Psoas muscle (tissue), 8 donors: ENCODE results near the gene ADCY4. TPM values are rescaled to one million over a fixed set of nuclear protein-coding genes. Genes with fewer than 3 reads are reported as not detected.

Source experiments
- ATAC-seq, 4 donors: fragments of 200-7000 bp; cut with Tn5 transposase; one replicate each; pipeline ENCODE4 v1.9.1; 2020; ENCODE audit warnings: moderate library complexity in 3 of 4, mild to moderate bottlenecking in 2 of 4
- DNase-seq, 2 donors: peaks; one replicate each; pipeline ENCODE4 v3.0.0-alpha.2; 2020
- H3K27ac ChIP-seq: fragments of 200-600 bp; one replicate; pipeline ENCODE4 v1.8.0; 2022
- H3K27me3 ChIP-seq, 3 donors: fragments of 200-600 bp in 1 of 3; one replicate each; pipeline versions ENCODE4 v1.6.1 to v1.8.0; 2013 to 2022; ENCODE audit warnings: low read length in 2 of 3, mild to moderate bottlenecking in 2 of 3, moderate library complexity in 1 of 3; ENCODE audit not compliant: insufficient read depth in 3 of 3
- H3K36me3 ChIP-seq, 2 donors: fragments of 200-600 bp in 1 of 2; one replicate each; pipeline versions ENCODE4 v1.6.1 to v1.8.0; 2013 to 2022; ENCODE audit warnings: low read depth in 1 of 2, mild to moderate bottlenecking in 1 of 2, moderate library complexity in 1 of 2; ENCODE audit not compliant: insufficient read depth in 1 of 2
- H3K4me1 ChIP-seq: fragments of 200-600 bp; one replicate; pipeline ENCODE4 v1.8.0; 2022
- H3K4me3 ChIP-seq: fragments of 200-600 bp; one replicate; pipeline ENCODE4 v1.8.0; 2022; ENCODE audit warnings: mild to moderate bottlenecking
- H3K9me3 ChIP-seq: fragments of 200-600 bp; one replicate; pipeline ENCODE4 v1.8.0; 2022
- WGBS, 3 donors: extraction: QIAGEN DNeasy Blood & Tissue Kit; methylation state at CpG; one replicate each; pipeline versions ENCODE4 v1.1.6 to v1.1.7; 2013; 5-methylcytosine and 5-hydroxymethylcytosine counted together
- intact Hi-C, 2 donors: fragments of 100-400 bp; cut with DNase I; formaldehyde crosslinking; loops; one replicate each; pipeline versions ENCODE4 v1.11.0 to v1.14.2; 2022
- polyA plus RNA-seq, 3 donors: library from polyadenylated mRNA; stranded (reverse); fragments of 200-250 nt; gene quantifications; one replicate each; pipeline ENCODE4 v1.2.3, GENCODE V29; 2013
- total RNA-seq, 4 donors: library from RNA; stranded (reverse); fragmentation: NEBNext Ultra II Directional in 2 of 4; extraction: Animal tissue kit (Norgen Biotek cat#: 25700) in 2 of 4; gene quantifications; one replicate each; pipeline versions ENCODE4 v1.2.1 to v1.2.4, GENCODE V29; 2021 to 2023
- TF ChIP-seq, protein P1 (sequence below): fragments of 200-600 bp; IDR thresholded peaks from one replicate; pipeline ENCODE4 v1.8.0; 2022; ENCODE audit warnings: antibody characterized with exemption
- donor health status: healthy with polysubstance abuse.
- donor health status: DM: no; HTN: no; CAD: no; lungs with moderate emphysema.
- donor health status: Bipolar disorder and iron deficiency.
- donor health status: healthy.
- donor health status: DM: yes; HTN: yes; CAD: no.
- donor health status: DM: no; HTN: no; CAD: no.
- donor health status: DM: no; HTN: no; CAD: no.
- donor health status: DM: yes; HTN: yes; CAD: no.

ADCY4 gene
- total and polyA plus RNA-seq, 7 donors: 7.0 to 13.9 (median 10.4) TPM

DNA sequence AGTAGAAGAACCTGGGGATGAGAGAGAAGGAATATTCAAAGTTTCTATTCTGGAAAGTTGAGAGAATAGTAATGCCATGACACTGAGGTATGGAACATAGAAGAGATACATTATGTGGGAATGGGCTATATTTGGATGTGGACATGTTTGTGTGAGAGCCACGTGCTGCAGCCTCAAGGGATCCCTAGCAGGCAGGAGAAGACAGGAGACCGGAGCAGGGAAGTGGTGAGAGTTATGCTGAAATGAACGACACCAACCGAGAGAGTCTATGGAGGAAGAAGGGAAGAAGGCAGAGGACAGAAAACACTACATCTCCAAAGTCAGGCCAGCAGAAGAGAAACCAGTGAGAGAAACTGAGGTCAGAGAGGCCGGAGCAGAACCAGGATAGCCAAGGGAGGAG lies 14.9 kb upstream of the ADCY4 start:
- H3K27ac ChIP-seq: no peak overlapping the region
- WGBS, 3 donors: 52 to 66% (median 66%) methylated on average over 5 of the region's 5 CpGs

DNA sequence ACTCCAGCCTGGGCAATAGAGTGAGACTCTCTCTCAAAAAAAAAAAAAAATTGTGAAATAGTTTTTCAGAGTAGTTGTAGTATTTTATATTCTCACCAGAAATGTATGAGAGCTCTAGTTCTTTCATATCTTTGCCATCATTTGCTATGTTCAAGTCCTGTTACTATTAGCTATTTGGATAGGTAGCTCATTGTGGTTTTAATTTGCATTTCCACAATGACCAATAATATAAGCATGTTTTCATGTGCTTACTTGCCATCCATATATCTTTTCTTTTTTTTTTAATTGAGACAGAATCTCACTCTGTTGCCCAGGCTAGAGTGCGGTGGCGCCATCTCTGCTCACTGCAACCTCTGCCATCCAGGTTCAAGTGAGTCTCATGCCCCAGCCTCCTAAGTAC lies 13.3 kb upstream of the ADCY4 start:
- peaks cover 0 to 51% (median 0%) of the 10 kb centered on the region in 3 donors for H3K27me3 ChIP-seq
- TF ChIP-seq, protein P1, sequence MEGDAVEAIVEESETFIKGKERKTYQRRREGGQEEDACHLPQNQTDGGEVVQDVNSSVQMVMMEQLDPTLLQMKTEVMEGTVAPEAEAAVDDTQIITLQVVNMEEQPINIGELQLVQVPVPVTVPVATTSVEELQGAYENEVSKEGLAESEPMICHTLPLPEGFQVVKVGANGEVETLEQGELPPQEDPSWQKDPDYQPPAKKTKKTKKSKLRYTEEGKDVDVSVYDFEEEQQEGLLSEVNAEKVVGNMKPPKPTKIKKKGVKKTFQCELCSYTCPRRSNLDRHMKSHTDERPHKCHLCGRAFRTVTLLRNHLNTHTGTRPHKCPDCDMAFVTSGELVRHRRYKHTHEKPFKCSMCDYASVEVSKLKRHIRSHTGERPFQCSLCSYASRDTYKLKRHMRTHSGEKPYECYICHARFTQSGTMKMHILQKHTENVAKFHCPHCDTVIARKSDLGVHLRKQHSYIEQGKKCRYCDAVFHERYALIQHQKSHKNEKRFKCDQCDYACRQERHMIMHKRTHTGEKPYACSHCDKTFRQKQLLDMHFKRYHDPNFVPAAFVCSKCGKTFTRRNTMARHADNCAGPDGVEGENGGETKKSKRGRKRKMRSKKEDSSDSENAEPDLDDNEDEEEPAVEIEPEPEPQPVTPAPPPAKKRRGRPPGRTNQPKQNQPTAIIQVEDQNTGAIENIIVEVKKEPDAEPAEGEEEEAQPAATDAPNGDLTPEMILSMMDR: no peak

More for the DNA sequence above, 14.9 kb upstream of the ADCY4 start:
- TF ChIP-seq, protein P1: no peak
- no peak for DNase-seq
- Histone ChIP-seq H3K4me3 (no peak overlapping the region), H3K4me1 (no peaks in the 10 kb centered on the region), H3K36me3 (no peaks in the 10 kb centered on the region), H3K27me3 (peaks cover 0 to 46% (median 0%) of the 10 kb centered on the region in 3 donors), H3K9me3 (no peaks in the 10 kb centered on the region)
- ATAC-seq: no peak
- intact Hi-C loops: no loop called here

DNA sequence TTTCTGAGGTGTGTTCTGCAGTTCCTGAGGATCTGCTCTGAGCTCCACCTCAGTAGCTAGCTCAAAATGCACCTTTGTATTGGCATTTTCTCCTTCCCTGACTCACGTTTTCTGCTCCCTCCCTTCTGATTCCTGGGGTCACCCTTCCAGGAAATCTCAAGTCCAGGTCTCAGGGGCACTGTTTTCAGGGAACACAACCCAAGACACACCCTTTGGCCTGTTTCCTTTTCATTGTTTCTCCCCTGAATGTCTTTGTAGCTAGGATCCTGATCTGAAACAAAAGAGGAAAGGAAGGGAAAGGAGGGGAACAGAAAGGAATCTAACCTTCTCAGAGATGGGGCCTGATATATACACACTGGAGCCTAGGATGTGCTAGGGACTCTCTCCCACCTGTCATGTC lies 12.3 kb upstream of the ADCY4 start:
- H3K9me3 ChIP-seq: no peaks in the 10 kb centered on the region
- intact Hi-C loops: no loop called here
- H3K4me1 ChIP-seq: no peaks in the 10 kb centered on the region
- DNase-seq (no peak), ATAC-seq (no peak)
- WGBS, 3 donors: 23 to 46% (median 43%) methylated on average over 1 of the region's 1 CpG
- H3K27me3 ChIP-seq: peaks cover 0 to 43% (median 0%) of the 10 kb centered on the region in 3 donors
- TF ChIP-seq, protein P1: no peak
- H3K27ac ChIP-seq: no peak overlapping the region
- no peak overlapping the region for H3K4me3 ChIP-seq
- H3K36me3 ChIP-seq: no peaks in the 10 kb centered on the region

More for the DNA sequence above, 13.3 kb upstream of the ADCY4 start:
- Histone ChIP-seq H3K4me1 (no peaks in the 10 kb centered on the region), H3K36me3 (no peaks in the 10 kb centered on the region), H3K4me3 (no peak overlapping the region), H3K9me3 (no peaks in the 10 kb centered on the region), H3K27ac (no peak overlapping the region)
- WGBS, 3 donors: 83 to 93% (median 91%) methylated on average over 2 of the region's 2 CpGs
- intact Hi-C loops: no loop called here
- ATAC-seq: no peak
- no peak for DNase-seq

DNA sequence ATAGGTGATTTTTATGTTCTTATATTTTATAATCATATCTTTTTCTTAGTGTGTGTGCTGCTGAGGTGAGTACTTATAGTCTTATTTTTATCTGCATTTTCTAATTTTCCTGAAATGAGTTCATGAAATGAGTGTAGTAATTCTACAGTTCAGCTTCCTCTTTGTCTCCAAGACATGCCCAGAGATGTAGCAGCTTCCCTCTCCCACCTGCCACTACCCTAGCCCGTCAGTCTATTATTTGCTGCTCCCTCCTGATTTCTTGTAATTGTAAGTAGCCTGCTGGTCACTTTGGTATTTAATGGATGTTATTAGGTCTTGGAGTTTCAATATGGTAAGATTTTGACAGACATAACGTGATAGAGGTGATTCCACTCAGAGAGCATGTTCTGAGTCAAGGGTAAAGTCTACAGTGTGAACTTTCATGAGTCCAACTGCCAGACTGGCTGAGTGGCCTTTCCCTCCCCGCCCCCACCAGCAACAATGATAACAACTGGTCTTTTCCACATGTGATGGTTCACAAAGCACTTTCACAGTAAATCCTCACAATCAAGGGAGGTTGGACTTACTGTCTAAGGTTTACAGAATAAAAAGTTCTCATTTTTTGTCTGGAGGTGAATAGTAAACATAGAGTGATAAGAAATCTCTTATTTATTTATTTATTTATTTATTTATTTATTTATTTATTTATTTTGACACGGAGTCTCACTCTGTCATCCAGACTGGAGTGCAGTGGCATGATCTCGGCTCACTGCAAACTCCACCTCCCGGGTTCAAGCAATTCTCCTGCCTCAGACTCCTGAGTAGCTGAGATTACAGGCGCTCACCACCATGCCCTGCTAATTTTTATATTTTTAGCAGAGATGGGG lies 9.2 kb upstream of the ADCY4 start:
- DNase-seq (no peak), ATAC-seq (no peak)
- Histone ChIP-seq H3K27ac (no peak overlapping the region), H3K9me3 (no peaks in the 10 kb centered on the region), H3K4me3 (no peak overlapping the region), H3K27me3 (peaks cover 0 to 44% (median 3%) of the 10 kb centered on the region in 3 donors), H3K4me1 (no peaks in the 10 kb centered on the region), H3K36me3 (no peaks in the 10 kb centered on the region)
- TF ChIP-seq, protein P1: no peak
- intact Hi-C loops: no loop called here
- 68 to 75% (median 71%) methylated on average over 7 of the region's 7 CpGs for WGBS, 3 donors
